Measurements from ENCODE around the gene LGALS14.
A peak's percentile ranks its signal among the peaks of the same experiment; 100 is the strongest.
"Not testable (repeated sequence)": the region's sequence is repeated elsewhere in the genome, so short reads cannot be mapped to it uniquely, and the experiment has no call there.

The LGALS14 gene

DNA sequence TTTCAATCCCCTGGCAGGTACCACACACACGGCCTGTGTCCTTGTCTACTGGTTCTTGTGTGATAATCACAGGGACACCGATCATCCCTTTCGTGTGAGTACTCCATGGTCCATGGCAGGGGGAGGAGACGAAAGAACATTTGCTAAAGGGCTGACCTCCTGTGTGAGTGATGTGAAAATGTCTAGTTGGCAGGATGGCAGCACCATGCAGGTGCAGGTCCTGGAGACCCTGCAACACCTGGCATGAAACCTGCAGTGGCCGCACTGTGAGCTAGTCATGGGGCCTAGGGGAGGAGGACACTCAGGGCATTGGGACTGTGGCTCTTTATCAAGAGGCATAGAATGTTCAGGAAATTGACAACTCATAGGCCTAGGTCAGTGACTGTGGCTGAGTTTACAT is 22.9 kb upstream of the LGALS14 start:
- no peaks in the 10 kb centered on the region for H3K9me3 Mint-ChIP-seq
- H3K27ac Mint-ChIP-seq, result no peak overlapping the region
- no peak overlapping the region for H3K4me3 Mint-ChIP-seq

DNA sequence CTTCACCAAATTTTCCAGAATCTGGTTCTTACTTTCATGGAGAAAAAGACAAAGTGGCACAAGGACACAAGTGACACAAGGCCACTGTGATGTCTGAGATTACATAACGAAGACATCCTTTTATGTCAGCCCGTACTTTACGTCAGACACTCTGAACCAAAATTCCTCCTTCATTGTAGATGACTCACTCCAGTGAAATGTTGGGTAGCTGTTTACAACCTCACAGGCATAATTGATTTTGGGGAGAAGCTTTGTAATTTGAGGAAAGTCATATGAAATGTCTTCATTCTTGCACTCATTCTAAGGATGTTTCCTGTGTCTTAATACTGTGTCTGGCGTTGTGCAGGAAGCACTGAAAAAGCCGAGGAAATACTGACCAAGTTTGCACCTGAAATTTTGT is 20.0 kb upstream of the LGALS14 start:
- Mint-ChIP-seq H3K27ac (no peak overlapping the region), H3K27me3 (no peaks in the 10 kb centered on the region), H3K4me1 (peaks cover 34% of the 10 kb centered on the region), H3K9me3 (no peaks in the 10 kb centered on the region), H3K36me3 (peaks cover 9% of the 10 kb centered on the region), H3K4me3 (no peak overlapping the region)

More for the DNA sequence above, 22.9 kb upstream of the LGALS14 start:
- H3K4me1 Mint-ChIP-seq, result peaks cover 49% of the 10 kb centered on the region
- H3K36me3 Mint-ChIP-seq, result peaks cover 9% of the 10 kb centered on the region
- no peaks in the 10 kb centered on the region for H3K27me3 Mint-ChIP-seq

DNA sequence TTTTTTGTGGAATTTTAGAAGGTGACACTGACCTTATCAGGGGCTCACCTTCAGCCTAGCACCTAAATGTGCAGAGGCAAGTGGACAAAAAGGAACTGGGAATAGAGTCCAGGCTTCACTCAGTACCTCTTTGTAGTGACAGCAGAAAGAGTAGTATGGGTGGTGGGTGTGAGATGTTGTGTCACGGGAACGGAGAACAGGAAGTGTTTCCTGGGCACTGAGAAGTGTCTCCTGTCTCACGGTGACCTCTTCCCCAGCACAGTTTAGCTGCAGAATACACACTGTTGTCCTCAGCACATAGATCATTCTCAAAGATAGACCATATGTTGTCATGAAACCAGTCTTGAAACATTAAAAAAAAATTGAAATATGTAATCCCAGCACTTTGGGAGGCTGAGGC is 17.5 kb upstream of the LGALS14 start:
- no peak overlapping the region for H3K4me3 Mint-ChIP-seq
- no peak overlapping the region for H3K27ac Mint-ChIP-seq
- H3K27me3 Mint-ChIP-seq, result no peaks in the 10 kb centered on the region
- peaks cover 18% of the 10 kb centered on the region for H3K4me1 Mint-ChIP-seq
- H3K36me3 Mint-ChIP-seq, result peaks cover 12% of the 10 kb centered on the region
- peaks cover 6% of the 10 kb centered on the region for H3K9me3 Mint-ChIP-seq

DNA sequence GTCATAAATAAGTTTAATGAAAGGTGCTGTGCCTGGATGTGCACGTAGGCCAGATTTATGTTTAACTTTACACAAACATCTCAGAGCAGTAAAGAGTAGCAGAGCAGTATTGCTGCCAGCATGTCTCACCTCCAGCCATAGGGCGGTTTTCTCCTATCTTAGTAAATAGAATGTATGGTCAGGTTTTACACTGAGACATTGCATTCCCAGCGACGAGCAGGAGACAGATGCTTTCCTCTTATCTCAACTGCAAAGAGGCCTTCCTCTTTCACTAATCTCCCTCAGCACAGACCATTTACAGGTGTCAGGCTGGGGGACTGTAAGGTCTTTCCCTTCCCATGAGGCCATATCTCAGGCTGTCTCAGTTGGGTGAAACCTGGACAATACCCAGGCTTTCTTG is 15.6 kb upstream of the LGALS14 start:
- H3K4me3 Mint-ChIP-seq, H3K27ac Mint-ChIP-seq, H3K27me3 Mint-ChIP-seq, H3K9me3 Mint-ChIP-seq: not testable (repeated sequence)
- Mint-ChIP-seq H3K4me1 (peaks cover 13% of the 10 kb centered on the region), H3K36me3 (peaks cover 10% of the 10 kb centered on the region)

DNA sequence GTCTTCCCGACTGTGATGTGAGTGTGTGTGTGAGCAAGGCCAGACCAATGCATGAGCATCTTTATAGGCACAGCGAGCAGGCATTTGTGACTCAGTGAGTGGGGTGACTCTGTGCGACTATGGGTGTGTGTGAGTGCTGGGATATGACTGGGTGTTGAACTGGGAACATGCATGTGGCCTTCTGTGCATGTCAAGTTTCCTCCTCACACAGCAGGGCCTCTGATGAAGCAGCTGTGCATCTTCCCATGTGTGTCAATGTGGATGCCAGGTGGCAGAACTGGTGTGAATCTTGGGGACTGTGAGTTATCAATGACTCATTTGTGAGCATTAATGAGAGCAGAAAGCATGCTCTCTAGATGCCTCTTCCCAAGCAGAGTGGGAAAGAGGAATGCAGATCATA is 12.1 kb upstream of the LGALS14 start:
- peaks cover 3% of the 10 kb centered on the region for H3K36me3 Mint-ChIP-seq
- no peaks in the 10 kb centered on the region for H3K4me1 Mint-ChIP-seq
- H3K4me3 Mint-ChIP-seq, result no peak overlapping the region
- peaks cover 6% of the 10 kb centered on the region for H3K9me3 Mint-ChIP-seq
- peaks cover 2% of the 10 kb centered on the region for H3K27me3 Mint-ChIP-seq
- no peak overlapping the region for H3K27ac Mint-ChIP-seq

DNA sequence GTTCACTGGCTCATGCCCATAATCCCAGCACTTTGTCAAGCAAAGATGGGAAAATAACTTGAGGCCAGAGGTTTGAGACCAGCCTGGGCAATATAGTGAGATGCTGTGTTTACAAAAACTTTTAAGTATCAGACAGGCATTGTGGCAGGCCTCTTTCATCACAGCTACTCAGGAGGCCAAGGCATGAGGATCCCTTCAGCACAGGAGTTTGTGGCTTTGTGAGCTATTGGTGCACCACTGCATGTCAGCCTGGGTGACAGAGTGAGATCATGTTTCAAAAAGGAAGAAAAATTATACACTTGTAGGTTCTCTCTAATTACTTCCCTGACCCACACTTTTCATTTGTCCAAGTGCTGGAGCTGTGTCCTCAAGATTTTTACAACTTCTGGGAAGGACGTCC is 11.5 kb upstream of the LGALS14 start:
- H3K4me1 Mint-ChIP-seq, result no peaks in the 10 kb centered on the region
- H3K9me3 Mint-ChIP-seq, result peaks cover 6% of the 10 kb centered on the region
- H3K27me3 Mint-ChIP-seq, result peaks cover 2% of the 10 kb centered on the region
- no peak overlapping the region for H3K4me3 Mint-ChIP-seq
- H3K27ac Mint-ChIP-seq, result no peak overlapping the region
- H3K36me3 Mint-ChIP-seq, result peaks cover 3% of the 10 kb centered on the region

DNA sequence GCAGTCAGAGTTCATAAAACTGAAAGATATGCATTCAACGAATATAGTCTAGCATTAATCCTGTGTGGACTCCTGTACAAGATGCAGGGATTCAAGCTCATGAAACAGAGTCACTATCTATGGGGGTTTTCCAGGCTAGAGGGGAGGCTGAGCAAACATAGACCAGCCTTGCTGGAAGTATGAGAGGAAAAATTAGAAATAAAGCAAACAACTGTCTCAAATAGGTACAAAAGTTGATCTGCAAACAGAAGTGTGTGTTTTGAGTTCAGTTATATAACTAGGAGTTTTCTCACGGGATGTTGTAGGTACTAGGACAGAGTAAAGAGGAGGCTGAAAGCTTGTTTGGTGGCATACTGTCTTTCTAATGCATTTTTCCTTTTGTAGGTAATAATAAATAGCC is 8.5 kb upstream of the LGALS14 start:
- Mint-ChIP-seq H3K4me3 (no peak overlapping the region), H3K9me3 (no peaks in the 10 kb centered on the region), H3K27me3 (peaks cover 2% of the 10 kb centered on the region), H3K4me1 (peaks cover 6% of the 10 kb centered on the region), H3K27ac (no peak overlapping the region), H3K36me3 (no peaks in the 10 kb centered on the region)

DNA sequence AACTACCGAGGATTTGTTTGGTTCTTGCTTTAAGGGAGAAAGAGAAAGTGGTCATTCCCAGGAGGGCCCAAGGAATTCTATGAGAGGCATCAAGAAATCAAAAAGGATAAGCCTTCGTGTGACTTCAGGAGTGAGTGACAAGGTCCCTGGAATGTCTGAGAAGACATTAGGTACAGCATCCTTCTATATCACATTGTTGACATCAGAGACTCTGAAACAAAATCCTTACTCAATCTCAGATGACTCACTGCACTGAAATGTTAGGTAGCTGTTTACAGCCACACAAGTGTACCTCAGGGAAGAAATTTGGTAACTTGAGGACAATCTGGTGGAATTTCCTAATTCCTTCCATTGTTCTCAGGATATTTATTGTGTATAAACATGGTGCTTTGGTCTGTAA is 7.9 kb upstream of the LGALS14 start:
- Mint-ChIP-seq H3K4me3 (no peak overlapping the region), H3K27me3 (peaks cover 2% of the 10 kb centered on the region), H3K36me3 (no peaks in the 10 kb centered on the region), H3K27ac (no peak overlapping the region), H3K9me3 (no peaks in the 10 kb centered on the region), H3K4me1 (peaks cover 6% of the 10 kb centered on the region)

DNA sequence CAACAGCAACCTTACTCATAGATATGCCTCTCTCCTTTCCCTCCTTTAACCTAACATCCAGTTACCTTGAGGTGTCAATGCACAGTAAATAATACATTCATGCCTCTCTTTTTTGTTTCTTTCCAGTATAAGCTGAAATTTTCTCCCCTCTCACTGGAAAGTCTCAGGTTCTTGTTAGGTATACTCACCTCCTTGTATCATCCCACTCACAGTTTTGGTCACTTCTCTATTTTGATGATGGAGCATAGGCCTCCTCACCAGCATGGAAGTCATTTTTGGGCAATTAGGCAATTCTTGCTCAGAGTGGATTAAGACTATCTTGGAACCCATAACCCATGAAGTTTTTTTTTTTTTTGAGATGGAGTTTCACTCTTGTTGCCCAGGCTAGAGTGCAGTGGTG is 5.7 kb upstream of the LGALS14 start:
- no peaks in the 10 kb centered on the region for H3K9me3 Mint-ChIP-seq
- peaks cover 2% of the 10 kb centered on the region for H3K27me3 Mint-ChIP-seq
- H3K4me1 Mint-ChIP-seq, result peaks cover 6% of the 10 kb centered on the region
- no peaks in the 10 kb centered on the region for H3K36me3 Mint-ChIP-seq
- H3K27ac Mint-ChIP-seq, result no peak overlapping the region
- H3K4me3 Mint-ChIP-seq, result no peak overlapping the region

DNA sequence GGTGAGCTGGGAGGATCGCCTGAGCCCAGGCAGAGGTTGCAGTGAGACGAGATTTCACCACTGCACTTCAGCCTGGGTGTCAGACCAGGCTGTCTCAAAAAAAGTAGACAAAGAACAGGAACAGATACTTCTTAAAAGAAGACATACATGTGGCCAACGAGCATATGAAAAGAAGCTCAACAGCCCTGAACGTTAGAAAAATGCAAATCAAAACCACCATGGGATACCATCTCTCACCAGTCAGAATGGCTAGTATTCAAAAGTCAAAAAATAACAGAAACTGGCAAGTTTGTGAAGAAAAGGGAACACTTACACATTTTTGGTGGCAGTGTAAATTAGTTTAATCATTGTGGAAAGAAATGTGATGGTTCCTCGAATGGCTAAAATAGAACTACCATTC is 3.0 kb upstream of the LGALS14 start:
- Mint-ChIP-seq H3K27me3 (no peaks in the 10 kb centered on the region), H3K9me3 (no peaks in the 10 kb centered on the region), H3K4me1 (peaks cover 31% of the 10 kb centered on the region), H3K27ac (no peak overlapping the region), H3K4me3 (no peak overlapping the region), H3K36me3 (peaks cover 1% of the 10 kb centered on the region)

DNA sequence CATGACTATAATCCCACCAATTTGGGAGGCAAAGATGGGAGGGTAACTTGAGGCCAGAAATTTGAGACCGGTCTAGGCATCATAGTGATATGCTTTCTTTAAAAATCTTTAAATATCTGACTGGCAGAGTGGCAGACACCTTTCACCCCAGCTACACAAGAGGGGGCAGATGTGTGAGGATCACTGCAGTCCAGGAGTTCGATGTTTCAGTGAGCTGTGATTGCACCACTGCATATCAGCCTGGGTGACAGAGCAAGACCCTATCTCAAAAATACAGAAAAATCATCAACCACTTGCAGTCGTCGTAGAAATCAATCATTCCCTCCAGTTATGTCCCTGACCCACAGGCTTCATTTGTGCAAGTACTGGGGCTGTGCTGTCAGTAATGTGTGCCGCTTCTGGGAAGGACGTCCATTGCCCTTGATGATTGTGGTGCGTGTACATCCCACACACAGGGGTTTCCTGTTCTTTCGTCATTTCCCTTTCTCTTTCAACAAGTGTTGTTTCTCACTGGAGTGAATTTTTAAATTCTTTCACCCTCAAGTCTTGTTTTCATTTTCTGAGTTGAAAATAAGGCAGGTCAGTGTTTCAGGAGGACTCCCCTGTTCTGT is 1.4 kb downstream of the LGALS14 start:
- Mint-ChIP-seq H3K27ac (peak overlapping the region; percentile 91), H3K36me3 (peaks cover 4% of the 10 kb centered on the region), H3K4me3 (peak overlapping the region; percentile 40), H3K9me3 (peaks cover 4% of the 10 kb centered on the region), H3K4me1 (peaks cover 53% of the 10 kb centered on the region), H3K27me3 (no peaks in the 10 kb centered on the region)

DNA sequence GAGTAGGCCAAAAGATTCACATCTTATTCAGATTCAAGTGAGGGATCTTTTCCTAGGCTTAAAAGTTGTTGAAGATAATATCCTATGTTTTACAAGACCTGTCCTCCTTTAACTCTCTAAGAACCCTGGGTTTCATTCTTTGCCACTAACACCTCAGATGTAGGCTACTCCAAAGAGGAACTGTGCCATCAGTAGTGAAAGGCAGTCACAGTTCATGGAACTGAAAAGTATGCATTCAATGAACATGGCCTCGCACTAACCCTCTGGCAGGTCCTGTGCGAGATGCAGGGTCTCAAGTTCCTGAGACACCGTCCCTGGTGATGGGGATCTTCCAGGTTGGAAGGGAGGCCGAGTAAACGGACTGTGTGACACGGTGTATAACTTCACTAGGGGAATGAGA is 4.3 kb downstream of the LGALS14 start:
- no peaks in the 10 kb centered on the region for H3K27me3 Mint-ChIP-seq
- H3K27ac Mint-ChIP-seq, result no peak overlapping the region
- no peak overlapping the region for H3K4me3 Mint-ChIP-seq
- peaks cover 66% of the 10 kb centered on the region for H3K4me1 Mint-ChIP-seq
- H3K36me3 Mint-ChIP-seq, result peaks cover 4% of the 10 kb centered on the region
- peaks cover 4% of the 10 kb centered on the region for H3K9me3 Mint-ChIP-seq

DNA sequence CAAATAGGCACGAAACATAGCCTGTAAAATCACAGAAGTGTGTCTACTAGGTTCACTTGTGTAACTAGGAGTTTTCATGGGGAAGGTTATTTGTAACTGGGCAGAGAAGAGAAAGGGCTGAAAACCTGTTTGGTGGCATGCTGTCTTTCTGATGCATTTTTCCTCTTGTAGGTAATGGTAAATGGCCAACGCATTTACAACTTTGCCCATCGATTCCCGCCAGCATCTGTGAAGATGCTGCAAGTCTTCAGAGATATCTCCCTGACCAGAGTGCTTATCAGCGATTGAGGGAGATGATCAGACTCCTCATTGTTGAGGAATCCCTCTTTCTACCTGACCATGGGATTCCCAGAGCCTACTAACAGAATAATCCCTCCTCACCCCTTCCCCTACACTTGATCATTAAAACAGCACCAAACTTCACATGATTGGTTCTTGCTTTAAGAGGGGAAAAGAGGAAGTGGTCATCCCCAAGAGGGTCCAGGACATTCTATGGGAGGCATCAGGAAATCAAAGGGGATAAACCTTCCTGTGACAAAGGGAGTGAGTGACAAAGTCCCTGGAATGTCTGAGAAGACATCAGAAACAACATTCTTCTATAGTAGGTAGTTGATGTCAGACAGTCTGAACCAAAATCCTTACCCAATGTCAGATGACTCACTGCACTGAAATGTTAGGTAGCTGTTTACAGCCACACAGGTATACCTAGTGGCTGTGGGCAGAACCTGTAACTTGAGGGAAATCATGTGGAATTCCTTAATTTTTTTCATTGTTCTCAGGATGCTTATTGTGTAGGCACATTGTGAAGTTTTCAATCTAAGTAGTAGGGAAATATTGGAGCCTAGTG is 5.0 kb downstream of the LGALS14 start:
- Mint-ChIP-seq H3K27ac (no peak overlapping the region), H3K9me3 (peaks cover 4% of the 10 kb centered on the region), H3K36me3 (peaks cover 4% of the 10 kb centered on the region), H3K4me1 (peaks cover 62% of the 10 kb centered on the region), H3K27me3 (no peaks in the 10 kb centered on the region), H3K4me3 (no peak overlapping the region)

DNA sequence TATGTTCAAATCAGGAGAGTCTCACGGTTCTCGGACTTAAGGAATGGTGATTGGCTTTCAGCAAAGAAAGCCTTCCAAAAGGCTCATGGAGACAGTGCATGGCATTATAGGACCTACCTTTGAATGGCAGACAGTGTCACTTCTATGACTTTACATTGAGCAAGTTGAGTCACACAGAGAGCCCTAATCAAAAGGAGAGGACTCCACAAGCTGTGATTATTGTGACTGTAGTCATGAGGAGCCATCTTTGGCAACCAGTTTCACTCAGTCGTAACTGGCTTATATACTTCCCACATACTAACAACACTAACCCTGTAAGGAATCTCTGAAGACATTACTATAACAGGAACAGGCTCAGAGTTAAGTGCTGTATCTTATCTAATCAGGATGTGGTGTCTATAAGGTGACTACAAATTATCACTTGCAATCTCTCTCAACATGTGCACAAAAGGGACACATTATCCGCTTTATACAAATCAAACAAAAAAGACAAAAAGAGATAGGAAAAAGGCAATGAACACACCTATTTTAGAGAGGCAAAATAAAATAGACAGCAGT is 6.1 kb downstream of the LGALS14 start:
- H3K9me3 Mint-ChIP-seq, result peaks cover 4% of the 10 kb centered on the region
- H3K4me3 Mint-ChIP-seq, result no peak overlapping the region
- no peaks in the 10 kb centered on the region for H3K27me3 Mint-ChIP-seq
- no peak overlapping the region for H3K27ac Mint-ChIP-seq
- H3K4me1 Mint-ChIP-seq, result peaks cover 53% of the 10 kb centered on the region
- H3K36me3 Mint-ChIP-seq, result peaks cover 2% of the 10 kb centered on the region

DNA sequence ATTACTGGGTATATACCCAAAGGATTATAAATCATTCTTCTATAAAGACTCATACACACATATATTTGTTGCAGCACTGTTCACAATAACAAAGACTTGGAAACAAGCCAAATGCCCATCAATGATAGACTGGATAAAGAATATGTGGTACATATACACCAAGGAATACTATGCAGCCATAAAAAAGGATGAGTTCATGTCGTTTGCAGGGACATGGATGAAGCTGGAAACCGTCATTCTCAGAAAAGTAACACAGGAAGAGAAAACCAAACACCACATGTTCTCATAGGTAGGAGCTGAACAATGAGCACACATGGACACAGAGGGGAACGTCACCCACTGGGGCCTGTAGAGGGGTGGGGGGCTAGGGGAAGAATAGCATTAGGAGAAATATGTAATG is 15.9 kb downstream of the LGALS14 start:
- H3K27ac Mint-ChIP-seq, result peak overlapping the region; percentile 77
- H3K4me3 Mint-ChIP-seq, result peak overlapping the region; percentile 23
- not testable (repeated sequence) for H3K27me3 Mint-ChIP-seq, H3K36me3 Mint-ChIP-seq, H3K9me3 Mint-ChIP-seq
- peaks cover 19% of the 10 kb centered on the region for H3K4me1 Mint-ChIP-seq

DNA sequence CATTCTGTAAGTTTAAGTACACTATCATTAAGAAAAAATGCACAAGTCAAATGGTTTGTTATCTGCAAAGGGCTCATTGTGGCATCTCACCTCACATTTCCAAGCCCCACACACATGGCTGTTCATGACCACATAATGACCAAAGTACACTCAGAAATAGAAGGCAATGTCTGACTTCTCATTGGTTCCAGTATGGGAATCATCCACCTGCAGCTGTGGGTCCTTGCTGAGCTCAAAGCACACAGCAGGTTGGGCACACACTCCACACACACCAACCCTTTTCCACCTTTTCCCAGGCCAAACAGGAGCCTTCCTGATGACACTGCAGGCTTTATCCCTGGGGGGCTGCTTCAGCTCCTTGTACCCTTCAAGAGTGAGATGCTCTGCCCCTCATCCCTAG is 21.7 kb downstream of the LGALS14 start:
- Mint-ChIP-seq H3K36me3 (no peaks in the 10 kb centered on the region), H3K9me3 (no peaks in the 10 kb centered on the region), H3K27me3 (no peaks in the 10 kb centered on the region), H3K4me1 (no peaks in the 10 kb centered on the region), H3K4me3 (no peak overlapping the region), H3K27ac (no peak overlapping the region)

All from activated naive CD4-positive, alpha-beta T cell treated with anti-CD3 and anti-CD28 coated beads, Interleukin-2, amount 50 U/mL, for 24 hours (primary cell).